Suprapubic skin (tissue), 4 donors: ENCODE data around the gene CNOT6L. TPM values are rescaled to one million over a fixed set of nuclear protein-coding genes. Genes with fewer than 3 reads are reported as not detected.

Experiments
- DNase-seq, 2 donors: peaks; one replicate each; pipeline ENCODE4 v3.0.0-alpha.2; 2019; ENCODE audit warnings: low spot score in 2 of 2
- H3K27ac ChIP-seq: fragments of 200-600 bp; sonication (generic); one replicate; pipeline ENCODE4 v1.5.1; 2019
- H3K27me3 ChIP-seq: fragments of 200-600 bp; sonication (generic); one replicate; pipeline ENCODE4 v1.5.1; 2019
- H3K36me3 ChIP-seq: fragments of 200-600 bp; sonication (generic); one replicate; pipeline ENCODE4 v1.5.1; 2019
- H3K4me1 ChIP-seq: fragments of 200-600 bp; sonication (generic); one replicate; pipeline ENCODE4 v1.5.1; 2019
- H3K4me3 ChIP-seq: fragments of 200-600 bp; sonication (generic); one replicate; pipeline ENCODE4 v1.5.1; 2019; ENCODE audit warnings: mild to moderate bottlenecking
- H3K9me3 ChIP-seq: fragments of 200-600 bp; sonication (generic); one replicate; pipeline ENCODE4 v1.5.1; 2019
- CTCF ChIP-seq, 2 donors: fragments of 200-600 bp in 1 of 2; fragments of 450-650 bp in 1 of 2; sonication (generic) in 1 of 2; IDR thresholded peaks; one replicate each; pipeline ENCODE4 v1.5.1; 2016 to 2019; ENCODE audit warnings: antibody characterized with exemption in 2 of 2, mild to moderate bottlenecking in 1 of 2, moderate library complexity in 1 of 2
- EP300 ChIP-seq: sonication (generic); formaldehyde crosslinking; IDR thresholded peaks from one replicate; pipeline ENCODE4 v1.6.1; 2017; ENCODE audit warnings: antibody characterized with exemption
- POLR2A ChIP-seq, 2 donors: fragments of 450-650 bp; IDR thresholded peaks; one replicate each; pipeline ENCODE4 v1.6.1; 2017; ENCODE audit warnings: antibody characterized with exemption in 2 of 2, mild to moderate bottlenecking in 2 of 2, moderate library complexity in 2 of 2
- POLR2AphosphoS5 ChIP-seq, 3 donors: sonication (generic); formaldehyde crosslinking; IDR thresholded peaks; one replicate each; pipeline ENCODE4 v1.6.1; 2017; ENCODE audit warnings: antibody characterized with exemption in 3 of 3
- WGBS: methylation state at CpG from one replicate; pipeline ENCODE4 v1.1.5; 2018; 5-methylcytosine and 5-hydroxymethylcytosine counted together
- total RNA-seq, 4 donors: library from RNA; depleted of rRNA; stranded (reverse); fragments of >200 nt; gene quantifications; one replicate each; pipeline ENCODE4 v1.1.0, GENCODE V29; 2016

The CNOT6L gene
- total RNA-seq, 4 donors from 2014 or later = 21.3 to 45.8 (median 39.6) TPM

GRCh38 chr4:77790146-77790545, 29.0 kb downstream of the CNOT6L start:
- no peaks in the 10 kb centered on the region for H3K9me3 ChIP-seq
- WGBS = 87% methylated on average over 1 of the region's 1 CpG
- peaks cover 21% of the 10 kb centered on the region for H3K4me1 ChIP-seq

GRCh38 chr4:77788990-77789389, 30.2 kb downstream of the CNOT6L start:
- Histone ChIP-seq H3K27me3 (no peaks in the 10 kb centered on the region), H3K27ac (no peak overlapping the region), H3K4me3 (no peak overlapping the region), H3K36me3 (no peaks in the 10 kb centered on the region), H3K9me3 (no peaks in the 10 kb centered on the region), H3K4me1 (peaks cover 21% of the 10 kb centered on the region)
- 95% methylated on average over 2 of the region's 2 CpGs for WGBS
- TF ChIP-seq POLR2A (IDR thresholded peaks at IDR 0.05) = no peak
- no peak for TF ChIP-seq POLR2AphosphoS5 (IDR thresholded peaks at IDR 0.05)
- no peak for TF ChIP-seq CTCF (IDR thresholded peaks at IDR 0.05)
- TF ChIP-seq EP300 = no peak
- DNase-seq = no peak

More at GRCh38 chr4:77790146-77790545, 29.0 kb downstream of the CNOT6L start:
- TF ChIP-seq CTCF (IDR thresholded peaks at IDR 0.05) = no peak
- TF ChIP-seq POLR2AphosphoS5 (IDR thresholded peaks at IDR 0.05) = no peak
- TF ChIP-seq EP300 = no peak
- TF ChIP-seq POLR2A (IDR thresholded peaks at IDR 0.05) = no peak
- no peak overlapping the region for H3K27ac ChIP-seq
- no peak overlapping the region for H3K4me3 ChIP-seq
- DNase-seq = no peak
- no peaks in the 10 kb centered on the region for H3K36me3 ChIP-seq
- no peaks in the 10 kb centered on the region for H3K27me3 ChIP-seq

- no peak for DNase-seq
- H3K4me3 ChIP-seq = no peak overlapping the region
- peaks cover 14% of the 10 kb centered on the region for H3K4me1 ChIP-seq
- no peaks in the 10 kb centered on the region for H3K27me3 ChIP-seq
- no peaks in the 10 kb centered on the region for H3K9me3 ChIP-seq
- WGBS = 39% methylated on average over 3 of the region's 3 CpGs
- no peaks in the 10 kb centered on the region for H3K36me3 ChIP-seq
- no peak overlapping the region for H3K27ac ChIP-seq
- TF ChIP-seq POLR2AphosphoS5 (IDR thresholded peaks at IDR 0.05) (no peak), CTCF (IDR thresholded peaks at IDR 0.05) (no peak), POLR2A (IDR thresholded peaks at IDR 0.05) (no peak), EP300 (no peak)
Observed at GRCh38 chr4:77787969-77788368, 31.2 kb downstream of the CNOT6L start.

GRCh38 chr4:77785669-77786068, 33.5 kb downstream of the CNOT6L start:
- Histone ChIP-seq H3K4me3 (no peak overlapping the region), H3K36me3 (no peaks in the 10 kb centered on the region), H3K27ac (no peak overlapping the region), H3K4me1 (peaks cover 13% of the 10 kb centered on the region), H3K9me3 (no peaks in the 10 kb centered on the region), H3K27me3 (no peaks in the 10 kb centered on the region)
- 97% methylated on average over 6 of the region's 6 CpGs for WGBS
- no peak for DNase-seq
- TF ChIP-seq POLR2AphosphoS5 (IDR thresholded peaks at IDR 0.05) (no peak), CTCF (IDR thresholded peaks at IDR 0.05) (no peak), POLR2A (IDR thresholded peaks at IDR 0.05) (no peak), EP300 (no peak)

GRCh38 chr4:77783895-77784294, 35.3 kb downstream of the CNOT6L start:
- WGBS = 82% methylated on average over 6 of the region's 6 CpGs
- Histone ChIP-seq H3K36me3 (no peaks in the 10 kb centered on the region), H3K9me3 (no peaks in the 10 kb centered on the region), H3K4me3 (no peak overlapping the region), H3K27me3 (no peaks in the 10 kb centered on the region), H3K4me1 (peaks cover 7% of the 10 kb centered on the region), H3K27ac (no peak overlapping the region)
- no peak for TF ChIP-seq POLR2AphosphoS5 (IDR thresholded peaks at IDR 0.05)
- TF ChIP-seq POLR2A (IDR thresholded peaks at IDR 0.05) = no peak
- no peak for TF ChIP-seq CTCF (IDR thresholded peaks at IDR 0.05)
- no peak for TF ChIP-seq EP300
- DNase-seq = no peak
